ENCODE measurements around the gene RCVRN.

The RCVRN gene

GRCh38 chr17:9904277-9905077 is 594 bp downstream of the RCVRN start:
- TF ChIP-seq, protein P1, sequence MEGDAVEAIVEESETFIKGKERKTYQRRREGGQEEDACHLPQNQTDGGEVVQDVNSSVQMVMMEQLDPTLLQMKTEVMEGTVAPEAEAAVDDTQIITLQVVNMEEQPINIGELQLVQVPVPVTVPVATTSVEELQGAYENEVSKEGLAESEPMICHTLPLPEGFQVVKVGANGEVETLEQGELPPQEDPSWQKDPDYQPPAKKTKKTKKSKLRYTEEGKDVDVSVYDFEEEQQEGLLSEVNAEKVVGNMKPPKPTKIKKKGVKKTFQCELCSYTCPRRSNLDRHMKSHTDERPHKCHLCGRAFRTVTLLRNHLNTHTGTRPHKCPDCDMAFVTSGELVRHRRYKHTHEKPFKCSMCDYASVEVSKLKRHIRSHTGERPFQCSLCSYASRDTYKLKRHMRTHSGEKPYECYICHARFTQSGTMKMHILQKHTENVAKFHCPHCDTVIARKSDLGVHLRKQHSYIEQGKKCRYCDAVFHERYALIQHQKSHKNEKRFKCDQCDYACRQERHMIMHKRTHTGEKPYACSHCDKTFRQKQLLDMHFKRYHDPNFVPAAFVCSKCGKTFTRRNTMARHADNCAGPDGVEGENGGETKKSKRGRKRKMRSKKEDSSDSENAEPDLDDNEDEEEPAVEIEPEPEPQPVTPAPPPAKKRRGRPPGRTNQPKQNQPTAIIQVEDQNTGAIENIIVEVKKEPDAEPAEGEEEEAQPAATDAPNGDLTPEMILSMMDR (conservative IDR thresholded peaks at IDR 0.05), result no peak
- H3K27ac ChIP-seq, result no peak overlapping the region

- TF ChIP-seq, protein P1 (conservative IDR thresholded peaks at IDR 0.05), result no peak
Observed at GRCh38 chr17:9902120-9902519, 3.0 kb downstream of the RCVRN start.

DNA sequence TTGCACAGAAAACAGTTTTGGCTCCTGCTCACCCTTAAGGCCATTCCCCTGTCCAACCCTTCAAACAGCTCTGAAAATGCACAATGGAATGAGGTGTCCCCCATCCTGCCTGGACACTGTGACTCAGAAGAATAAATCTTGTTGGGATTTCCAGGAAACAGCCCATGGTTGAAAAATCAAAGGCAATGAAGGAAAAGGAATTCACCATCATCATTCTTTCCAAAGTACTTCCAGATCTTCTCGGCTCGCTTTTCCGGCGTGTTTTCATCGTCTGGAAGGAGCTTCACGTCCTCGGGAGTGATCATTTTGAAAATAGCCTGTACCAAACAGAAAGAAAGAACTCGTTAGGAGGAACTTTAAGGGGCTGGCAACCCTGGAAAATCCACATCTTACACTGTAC is 4.3 kb downstream of the RCVRN start:
- TF ChIP-seq, protein P1 (conservative IDR thresholded peaks at IDR 0.05), result no peak
- no peak overlapping the region for H3K27ac ChIP-seq

More at GRCh38 chr17:9902120-9902519, 3.0 kb downstream of the RCVRN start:
- H3K27ac ChIP-seq, result no peak overlapping the region

GRCh38 chr17:9900044-9900594 is 5.0 kb downstream of the RCVRN start:
- TF ChIP-seq, protein P1 (conservative IDR thresholded peaks at IDR 0.05), result no peak
- no peak overlapping the region for H3K27ac ChIP-seq

DNA sequence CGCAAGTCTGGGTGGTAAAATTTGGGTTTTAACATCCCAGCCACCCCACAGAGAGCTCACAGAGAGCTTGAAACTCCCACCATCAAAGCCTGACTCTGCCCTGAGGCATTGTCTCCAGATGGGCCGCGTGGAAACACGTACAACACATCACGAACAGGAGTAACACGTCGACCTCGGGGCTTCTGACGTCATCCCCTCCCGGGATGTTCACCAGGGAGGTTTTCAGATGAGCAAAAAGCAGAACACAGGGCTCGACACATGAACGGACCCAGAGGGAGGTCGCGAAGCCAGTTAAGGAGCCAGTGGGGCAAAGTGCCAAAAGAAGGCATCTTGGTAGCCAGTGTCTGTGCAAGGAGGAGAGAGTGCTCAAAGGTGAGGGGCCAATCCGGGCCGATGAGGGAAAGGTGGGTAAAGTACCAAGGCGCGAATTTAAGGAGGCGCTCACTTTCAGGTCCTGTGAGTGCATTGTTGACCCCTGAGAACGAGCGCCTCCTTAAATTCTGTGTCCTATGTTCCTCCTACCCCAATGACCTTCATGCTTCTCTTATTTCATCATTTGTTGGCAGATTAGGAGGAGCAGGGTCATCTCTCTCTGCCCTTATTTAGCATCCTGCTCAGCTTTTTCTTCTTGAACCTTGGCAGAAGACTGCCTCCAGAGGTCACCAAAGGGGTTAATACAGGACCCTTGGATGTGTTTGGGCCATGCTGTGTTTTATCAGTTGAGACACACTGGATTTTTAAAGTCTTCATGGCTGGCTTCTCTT is 5.6 kb downstream of the RCVRN start:
- TF ChIP-seq, protein P1 (conservative IDR thresholded peaks at IDR 0.05), result no peak
- no peak overlapping the region for H3K27ac ChIP-seq

DNA sequence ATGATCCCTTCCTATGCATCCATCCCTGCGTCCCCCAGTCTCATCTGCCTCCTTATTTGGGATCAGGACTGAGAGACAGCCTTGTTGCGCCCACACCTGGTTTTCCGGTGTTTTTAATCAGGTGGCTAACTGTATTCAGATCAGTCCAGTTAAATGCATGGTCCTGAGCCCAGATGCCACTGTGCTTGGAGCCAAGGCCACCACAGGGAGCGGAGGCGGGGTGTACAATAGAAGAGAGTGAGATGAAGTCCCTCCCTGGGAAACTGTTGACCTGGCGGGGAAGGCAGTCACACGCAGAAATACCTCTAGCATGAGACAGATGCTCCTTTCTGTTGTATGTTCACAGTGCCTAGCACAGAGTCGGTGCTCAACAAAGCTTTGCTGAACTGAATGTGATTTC is 6.3 kb downstream of the RCVRN start:
- TF ChIP-seq, protein P1 (conservative IDR thresholded peaks at IDR 0.05), result no peak
- H3K27ac ChIP-seq, result no peak overlapping the region

DNA sequence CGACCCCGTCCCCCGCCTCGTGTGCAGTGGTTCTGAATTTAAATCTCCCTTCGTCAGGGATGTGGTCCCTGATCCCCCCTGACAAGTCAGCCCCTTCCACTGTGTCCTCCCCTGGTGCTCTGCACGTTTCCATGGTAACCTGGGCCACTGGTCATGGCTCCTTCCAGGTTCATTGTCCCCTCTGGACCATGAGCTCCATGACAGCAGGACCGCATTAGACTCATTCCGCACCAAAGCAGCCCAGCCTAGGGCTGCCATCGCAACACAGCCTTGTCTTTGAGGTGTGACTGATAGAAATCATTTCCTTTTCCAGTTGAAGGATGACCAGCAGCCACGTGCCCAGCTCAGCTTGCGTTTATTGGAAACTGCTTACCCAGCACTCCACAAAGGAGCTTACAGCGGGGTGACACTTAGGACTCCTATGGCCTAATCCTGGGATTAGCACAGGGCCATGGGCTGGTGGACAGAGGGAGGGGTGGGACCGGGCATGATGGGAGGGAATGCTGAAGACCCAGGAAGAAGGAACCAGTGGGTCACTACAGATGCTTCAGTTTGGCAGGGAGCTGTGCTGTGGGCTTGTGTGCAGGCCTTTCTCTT is 7.6 kb downstream of the RCVRN start:
- H3K27ac ChIP-seq, result no peak overlapping the region
- TF ChIP-seq, protein P1 (conservative IDR thresholded peaks at IDR 0.05), result no peak

Measured in VCaP (cell line).